Panc1 (cell line): ENCODE measurements around the gene ITGB1. TPM values are rescaled to one million over a fixed set of nuclear protein-coding genes. Genes with fewer than 3 reads are reported as not detected.
"Not testable (repeated sequence)": the region's sequence is repeated elsewhere in the genome, so short reads cannot be mapped to it uniquely, and the experiment has no call there.

ENCODE experiments used
- ATAC-seq: fragments of 200-7000 bp; cut with Tn5 transposase; 2 replicates; pipeline ENCODE4 v1.9.1; 2020; ENCODE audit warnings: mild to moderate bottlenecking, moderate library complexity
- BruUV-seq: library from RNA; stranded (reverse); fragments of 400-500 nt; replicated peaks from 2 replicates; lab custom pipeline; 2021; lab: Mats Ljungman, UMichigan
- CTCF ChIA-PET: fragments of 300-600 bp; sonication (Branson Sonifier 250); formaldehyde crosslinking; loops from one replicate; lab custom pipeline; 2022; ENCODE audit warnings: antibody characterized with exemption; lab: Charles Lee
- POLR2A ChIA-PET: fragments of 300-600 bp; sonication (Branson Sonifier 250); formaldehyde crosslinking; loops from one replicate; lab custom pipeline; 2022; ENCODE audit warnings: antibody characterized with exemption; lab: Charles Lee
- DNase-seq: peaks from one replicate; pipeline ENCODE4 v3.0.0-alpha.2; 2010; ENCODE audit warnings: low read depth, low spot score
- H3K27ac ChIP-seq: 2 replicates; pipeline ENCODE4 v1.5.1; 2011; ENCODE audit warnings: mild to moderate bottlenecking, low read length, inconsistent platforms
- H3K27me3 ChIP-seq: fragments of 200-500 bp; sonication (Bioruptor generic); 2 replicates; pipeline ENCODE4 v1.6.0; 2014; ENCODE audit warnings: low read length, inconsistent platforms; ENCODE audit not compliant: control insufficient read depth, insufficient read depth
- H3K36me3 ChIP-seq: fragments of 200-500 bp; sonication (Bioruptor generic); 2 replicates; pipeline ENCODE4 v1.5.1; 2014; ENCODE audit warnings: inconsistent platforms, mild to moderate bottlenecking, low read length, moderate library complexity; ENCODE audit not compliant: control insufficient read depth, insufficient read depth
- H3K4me1 ChIP-seq: 2 replicates; pipeline ENCODE4 v1.5.1; 2011; ENCODE audit warnings: inconsistent platforms, mild to moderate bottlenecking, low read length, moderate library complexity; ENCODE audit not compliant: control insufficient read depth, insufficient read depth
- H3K4me3 ChIP-seq, 2 experiments: 2 replicates each; pipeline ENCODE4 v1.5.1; 2011 to 2012; ENCODE audit warnings: low read depth in 2 of 2, low read length in 2 of 2, mild to moderate bottlenecking in 2 of 2, inconsistent platforms in 1 of 2, moderate library complexity in 1 of 2
- H3K9me3 ChIP-seq: fragments of 200-500 bp; sonication (Bioruptor generic); 2 replicates; pipeline ENCODE4 v1.5.1; 2014; ENCODE audit warnings: low read depth, mild to moderate bottlenecking, inconsistent platforms, low read length, moderate library complexity; ENCODE audit not compliant: control insufficient read depth, insufficient read depth
- CTCF ChIP-seq: fragments of 450-650 bp; IDR thresholded peaks from 2 replicates; pipeline ENCODE4 v1.5.1; 2017; ENCODE audit warnings: mild to moderate bottlenecking
- POLR2AphosphoS5 ChIP-seq: IDR thresholded peaks from 2 replicates; pipeline ENCODE4 v1.6.1; 2012; ENCODE audit warnings: mild to moderate bottlenecking, low read depth, low read length, moderate library complexity
- SIN3A ChIP-seq: IDR thresholded peaks from 2 replicates; pipeline ENCODE4 v1.6.1; 2012; ENCODE audit warnings: low read depth, mild to moderate bottlenecking, low read length, moderate library complexity, borderline replicate concordance; ENCODE audit not compliant: insufficient read depth
- TCF7L2 ChIP-seq: IDR thresholded peaks from 2 replicates; pipeline ENCODE4 v1.6.1; 2011; ENCODE audit warnings: mild to moderate bottlenecking, low read depth, low read length, inconsistent platforms
- in situ Hi-C: cut with HindIII; loops from 2 replicates; pipeline ENCODE4 v1.10.0; 2016; ENCODE audit warnings: low sequenced_read_pairs, low pct_unique_long_range_greater_than_20kb
- intact Hi-C: fragments of 100-400 bp; cut with micrococcal nuclease; formaldehyde crosslinking; loops from one replicate; pipeline ENCODE4 v1.10.0; 2022; ENCODE audit not compliant: unreplicated experiment
- total RNA-seq: library from RNA; stranded (reverse); gene quantifications from one replicate; pipeline ENCODE4 v1.2.1, GENCODE V29; 2021; ENCODE audit not compliant: unreplicated experiment
- TF ChIP-seq, protein P1 (sequence below), 2 experiments: IDR thresholded peaks; 2 replicates each; pipeline ENCODE4 v1.6.1; 2011 to 2012; ENCODE audit warnings: low read depth in 2 of 2, control low read depth in 1 of 2, low read length in 1 of 2, mild to moderate bottlenecking in 1 of 2, moderate library complexity in 1 of 2; ENCODE audit not compliant: insufficient read depth in 1 of 2

Gene ITGB1
- total RNA-seq, 1 experiment from 2014 or later, result 803 TPM

GRCh38 chr10:32901815-32902214 lies 56.2 kb downstream of the ITGB1 start:
- Histone ChIP-seq H3K4me1 (no peaks in the 10 kb centered on the region; the same call in 1 of the 2 replicates), H3K27me3 (no peaks in the 10 kb centered on the region), H3K27ac (no peak overlapping the region; the same call in 1 of the 2 replicates), H3K4me3 (no peak overlapping the region), H3K9me3 (no peaks in the 10 kb centered on the region), H3K36me3 (peaks cover 55% of the 10 kb centered on the region)
- no peak for ATAC-seq
- no TSS peak for BruUV-seq
- TF ChIP-seq, protein P1, sequence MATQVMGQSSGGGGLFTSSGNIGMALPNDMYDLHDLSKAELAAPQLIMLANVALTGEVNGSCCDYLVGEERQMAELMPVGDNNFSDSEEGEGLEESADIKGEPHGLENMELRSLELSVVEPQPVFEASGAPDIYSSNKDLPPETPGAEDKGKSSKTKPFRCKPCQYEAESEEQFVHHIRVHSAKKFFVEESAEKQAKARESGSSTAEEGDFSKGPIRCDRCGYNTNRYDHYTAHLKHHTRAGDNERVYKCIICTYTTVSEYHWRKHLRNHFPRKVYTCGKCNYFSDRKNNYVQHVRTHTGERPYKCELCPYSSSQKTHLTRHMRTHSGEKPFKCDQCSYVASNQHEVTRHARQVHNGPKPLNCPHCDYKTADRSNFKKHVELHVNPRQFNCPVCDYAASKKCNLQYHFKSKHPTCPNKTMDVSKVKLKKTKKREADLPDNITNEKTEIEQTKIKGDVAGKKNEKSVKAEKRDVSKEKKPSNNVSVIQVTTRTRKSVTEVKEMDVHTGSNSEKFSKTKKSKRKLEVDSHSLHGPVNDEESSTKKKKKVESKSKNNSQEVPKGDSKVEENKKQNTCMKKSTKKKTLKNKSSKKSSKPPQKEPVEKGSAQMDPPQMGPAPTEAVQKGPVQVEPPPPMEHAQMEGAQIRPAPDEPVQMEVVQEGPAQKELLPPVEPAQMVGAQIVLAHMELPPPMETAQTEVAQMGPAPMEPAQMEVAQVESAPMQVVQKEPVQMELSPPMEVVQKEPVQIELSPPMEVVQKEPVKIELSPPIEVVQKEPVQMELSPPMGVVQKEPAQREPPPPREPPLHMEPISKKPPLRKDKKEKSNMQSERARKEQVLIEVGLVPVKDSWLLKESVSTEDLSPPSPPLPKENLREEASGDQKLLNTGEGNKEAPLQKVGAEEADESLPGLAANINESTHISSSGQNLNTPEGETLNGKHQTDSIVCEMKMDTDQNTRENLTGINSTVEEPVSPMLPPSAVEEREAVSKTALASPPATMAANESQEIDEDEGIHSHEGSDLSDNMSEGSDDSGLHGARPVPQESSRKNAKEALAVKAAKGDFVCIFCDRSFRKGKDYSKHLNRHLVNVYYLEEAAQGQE (IDR thresholded peaks at IDR 0.05; ENCODE audit: insufficient read depth in 1 of 2, low read depth in 2 of 2, low read length in 1 of 2), result no peak
- TF ChIP-seq CTCF (no peak), POLR2AphosphoS5 (no peak), SIN3A (no peak), TCF7L2 (no peak)
- intact Hi-C loops (no loop called here), in situ Hi-C loops (no loop called here)
- CTCF ChIA-PET, result no interaction called here
- no peak for DNase-seq
- POLR2A ChIA-PET, result no interaction called here

DNA sequence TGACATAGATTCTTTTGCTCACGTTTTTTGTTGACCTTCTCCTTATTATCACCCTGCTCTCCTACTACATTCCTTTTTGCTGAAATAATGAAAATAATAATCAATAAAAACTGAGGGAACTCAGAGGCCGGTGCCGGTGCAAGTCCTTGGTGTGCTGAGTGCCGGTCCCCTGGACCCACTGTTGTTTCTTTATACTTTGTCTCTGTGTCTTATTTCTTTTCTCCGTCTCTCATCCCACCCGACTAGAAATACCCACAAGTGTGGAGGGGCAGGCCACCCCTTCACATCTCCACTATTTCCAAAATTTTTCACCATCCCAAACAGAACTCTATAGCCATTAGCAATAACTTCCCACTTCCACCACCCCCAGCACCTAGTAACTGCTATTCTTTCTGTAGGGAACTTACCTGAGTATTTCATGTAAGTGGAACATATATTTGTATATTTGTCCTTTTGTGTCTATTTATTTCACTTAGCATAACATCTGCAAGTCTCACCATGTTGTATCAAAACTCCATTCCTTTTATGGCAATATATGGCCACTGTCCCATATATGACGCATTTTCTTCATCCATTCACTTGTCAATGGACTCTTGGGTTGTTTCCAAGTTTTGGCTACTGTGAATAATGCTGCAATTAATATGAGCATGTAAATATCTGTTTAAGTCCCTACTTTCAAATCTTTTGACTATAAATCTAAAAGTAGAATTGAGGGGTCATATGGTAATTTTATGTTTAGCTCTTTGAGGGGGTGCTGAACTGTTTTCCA lies 62.6 kb downstream of the ITGB1 start:
- H3K27ac ChIP-seq, H3K27me3 ChIP-seq, ATAC-seq, POLR2A ChIA-PET, H3K4me1 ChIP-seq, BruUV-seq, H3K9me3 ChIP-seq, CTCF ChIA-PET, H3K4me3 ChIP-seq, in situ Hi-C loops, DNase-seq: not testable (repeated sequence)
- intact Hi-C loops, result loop anchor here (10.0 kb wide), 1 partner anchor 101 kb away; no protein-coding TSS in a partner anchor
- H3K36me3 ChIP-seq, result peaks cover 28% of the 10 kb centered on the region
